Activated CD4-positive, alpha-beta T cell treated with anti-CD3 and anti-CD28 coated beads, Interleukin-2, amount 50 U/mL, for 4 hours (primary cell): ENCODE data around the gene COL2A1.

Experiments used
- DNase-seq, 2 experiments: peaks; one replicate each; pipeline ENCODE4 v3.0.0-alpha.2; 2020

Gene COL2A1

DNA sequence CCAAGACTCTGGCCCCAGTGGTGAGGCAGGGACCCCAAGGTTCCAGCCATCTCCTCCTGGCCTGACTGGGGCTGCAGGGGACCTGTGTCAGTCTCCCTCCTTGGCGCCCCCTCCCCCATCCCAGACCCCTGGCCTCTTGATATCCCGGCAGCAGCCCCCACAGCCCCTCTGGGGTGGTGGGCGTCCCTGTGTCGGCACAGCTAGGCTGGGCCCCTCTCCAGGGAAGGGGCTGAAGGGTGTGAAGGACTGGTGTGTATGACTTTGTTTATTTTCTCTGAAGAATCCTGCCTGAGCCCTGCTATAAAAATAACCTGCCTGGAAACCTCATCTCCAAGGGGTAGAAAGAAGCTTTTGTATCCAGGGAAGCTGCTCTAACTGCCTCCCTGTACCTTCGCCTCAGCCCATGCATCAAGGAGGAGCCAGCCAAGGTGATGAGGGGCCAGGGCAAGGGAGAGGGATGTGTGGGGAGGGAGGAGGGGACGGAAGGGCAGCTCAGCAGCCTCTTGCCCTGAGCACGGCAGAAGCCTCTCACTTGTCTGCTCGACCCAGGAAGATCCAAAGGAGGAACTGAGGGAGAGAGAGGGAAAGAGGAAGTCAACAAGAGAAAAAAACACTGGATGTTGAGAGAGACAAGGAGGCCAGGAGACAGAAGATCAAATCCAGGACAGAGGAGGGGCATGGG, 25.4 kb upstream of the COL2A1 start:
- DNase-seq: no peak

DNA sequence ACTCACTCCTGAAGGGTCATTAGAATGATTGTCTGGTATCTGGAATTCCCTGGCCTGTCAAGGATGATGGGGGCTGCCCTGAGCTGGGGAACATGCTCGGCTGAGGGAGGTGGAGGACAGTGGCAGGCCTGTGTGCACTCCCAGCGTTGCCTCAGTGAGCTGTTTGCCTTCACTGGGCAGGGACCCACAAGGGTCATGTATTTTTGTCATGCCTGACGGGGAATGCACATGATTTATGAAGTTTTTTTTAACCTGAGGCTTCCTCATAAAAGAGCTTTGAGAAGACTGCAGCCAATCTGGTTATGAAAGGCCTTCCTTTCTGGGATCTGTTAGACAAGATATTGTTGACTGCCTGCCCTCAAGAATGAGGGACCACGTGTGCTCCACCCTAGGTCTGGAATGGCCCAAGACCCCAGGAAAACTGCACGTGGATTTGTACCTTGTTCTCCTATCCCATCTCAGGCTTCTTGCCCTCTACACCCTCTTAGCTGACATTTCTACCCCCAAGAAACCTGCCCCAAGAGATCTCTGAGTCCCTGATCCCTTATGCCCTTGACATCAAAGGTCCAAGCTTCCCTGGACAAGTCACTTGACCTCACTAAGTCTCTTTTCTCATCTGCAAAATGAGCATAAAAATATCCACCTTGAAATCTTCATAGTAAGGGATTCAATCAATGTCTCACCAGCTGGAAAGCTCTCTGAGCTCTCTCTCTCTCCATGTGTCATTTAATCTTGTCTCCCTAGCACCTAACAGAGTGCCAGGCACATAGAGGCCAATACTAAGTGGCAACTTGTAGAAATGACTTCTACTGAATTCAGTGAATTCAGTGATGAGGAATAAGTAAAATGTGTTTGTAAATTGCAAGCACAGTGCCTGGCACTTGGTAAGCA, 24.5 kb upstream of the COL2A1 start:
- DNase-seq: no peak

DNA sequence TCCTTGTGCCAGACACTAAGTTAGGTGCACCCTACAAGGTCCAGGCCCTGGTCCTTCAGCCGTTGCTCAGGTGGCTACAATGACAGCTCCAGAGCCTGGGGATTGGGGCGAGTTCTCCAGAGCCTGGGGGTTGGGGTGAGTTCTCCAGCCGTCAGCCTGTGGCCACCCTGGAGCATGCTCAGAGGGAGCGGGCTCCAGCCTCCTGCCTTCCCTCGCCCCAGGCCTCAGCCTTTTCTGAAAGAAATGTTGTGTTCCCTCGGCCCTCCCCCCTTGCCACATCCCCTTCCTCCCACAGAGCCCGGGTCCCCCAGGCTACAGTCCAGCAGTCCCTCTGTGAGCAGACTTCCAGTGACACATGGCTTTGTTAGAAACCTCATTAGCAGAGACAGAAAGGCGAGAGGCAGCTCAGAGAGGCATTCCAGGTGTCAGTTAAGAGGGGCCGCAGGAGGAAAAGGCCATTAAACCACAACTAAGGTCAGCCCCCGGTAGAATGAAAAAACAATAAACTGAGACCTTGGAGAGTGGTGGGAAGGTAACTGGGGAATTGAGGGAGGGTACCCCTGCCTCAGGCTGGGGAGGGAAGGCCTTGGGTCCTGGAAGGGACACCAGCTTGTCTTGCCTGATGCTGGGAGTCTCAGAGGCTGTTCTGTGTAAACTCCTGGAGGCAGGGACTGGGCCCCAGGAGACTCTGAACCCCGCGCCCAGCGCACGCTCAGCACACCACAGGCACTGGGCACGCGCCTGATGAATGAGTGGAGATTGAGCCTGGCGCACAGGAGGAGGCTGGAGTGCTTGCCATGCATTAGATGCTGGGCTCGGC, 23.1 kb upstream of the COL2A1 start:
- no peak for DNase-seq

DNA sequence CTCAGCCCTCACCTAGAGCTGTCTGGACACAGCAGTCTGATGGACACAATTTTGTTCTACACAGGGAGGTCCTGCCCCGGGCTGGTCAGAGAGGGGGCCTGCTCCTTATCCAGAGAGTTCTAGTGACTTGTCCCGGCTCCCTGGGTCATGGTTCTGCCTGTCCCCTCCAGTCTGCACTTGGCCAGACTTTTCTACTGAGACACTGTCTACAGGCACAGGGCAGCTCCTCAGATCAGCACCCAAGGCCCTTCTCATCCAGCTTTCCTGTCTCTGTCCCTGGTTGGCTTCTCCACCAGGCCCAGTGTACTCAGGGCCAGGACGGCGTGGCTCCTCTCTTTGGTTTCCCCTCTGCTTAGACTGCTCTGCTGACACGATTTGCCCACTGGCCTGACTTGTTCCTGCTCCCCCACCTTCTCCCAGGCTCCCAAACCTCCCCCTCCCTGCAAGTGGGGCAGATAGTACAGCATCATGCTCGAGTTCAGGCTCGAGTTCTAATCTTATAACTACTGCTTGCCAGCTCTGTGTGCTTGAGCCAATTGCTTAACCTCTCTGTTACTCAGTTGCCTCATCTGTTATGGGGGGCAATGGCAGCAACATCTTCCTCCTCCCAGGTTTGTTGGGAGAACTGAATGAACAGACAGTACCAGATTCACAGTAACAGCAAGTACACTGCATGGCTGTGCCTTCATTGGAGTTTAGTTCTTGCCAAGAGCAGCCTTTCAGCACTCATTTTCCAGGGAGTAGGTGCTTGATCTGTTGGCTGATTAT, 22.0 kb upstream of the COL2A1 start:
- no peak for DNase-seq

DNA sequence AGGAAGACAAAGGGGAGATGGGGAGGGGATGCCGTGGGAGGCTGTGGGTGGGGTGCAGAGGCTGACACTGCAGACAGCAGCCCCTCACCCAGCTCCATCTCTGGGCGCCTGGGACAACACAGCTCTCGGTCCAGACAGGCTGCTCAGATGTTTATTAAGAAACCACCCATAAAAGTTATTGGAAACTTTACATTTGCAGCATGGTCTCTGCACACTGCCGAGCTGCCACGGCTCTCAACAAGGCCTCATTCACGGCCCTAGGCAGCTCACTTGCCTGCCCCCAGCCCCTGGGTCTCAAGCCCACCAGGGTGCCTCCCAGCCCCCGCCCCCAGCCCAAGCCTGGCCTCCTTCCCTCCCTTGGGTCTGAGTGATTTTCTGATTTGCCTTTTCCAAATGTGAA, 21.0 kb upstream of the COL2A1 start:
- no peak for DNase-seq

DNA sequence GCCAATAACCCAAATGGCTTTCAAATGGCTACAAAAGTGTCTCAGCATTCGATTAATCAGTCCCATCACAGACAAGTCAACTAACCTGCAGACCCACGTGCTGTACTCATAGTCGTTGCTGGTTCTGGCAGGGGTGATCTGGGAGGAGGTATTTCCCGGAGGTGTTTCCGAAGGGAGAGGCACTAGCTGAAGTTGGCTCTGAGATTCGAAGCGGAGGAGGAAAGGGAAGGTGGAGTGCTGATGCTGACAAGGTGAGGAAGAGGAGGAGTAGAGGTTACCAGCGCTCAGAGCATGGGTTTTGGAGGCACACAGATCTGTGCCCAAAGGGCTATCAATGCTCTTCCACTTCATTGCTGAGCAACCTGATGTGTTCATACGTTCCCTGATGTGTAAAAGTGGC, 20.5 kb upstream of the COL2A1 start:
- DNase-seq: no peak

DNA sequence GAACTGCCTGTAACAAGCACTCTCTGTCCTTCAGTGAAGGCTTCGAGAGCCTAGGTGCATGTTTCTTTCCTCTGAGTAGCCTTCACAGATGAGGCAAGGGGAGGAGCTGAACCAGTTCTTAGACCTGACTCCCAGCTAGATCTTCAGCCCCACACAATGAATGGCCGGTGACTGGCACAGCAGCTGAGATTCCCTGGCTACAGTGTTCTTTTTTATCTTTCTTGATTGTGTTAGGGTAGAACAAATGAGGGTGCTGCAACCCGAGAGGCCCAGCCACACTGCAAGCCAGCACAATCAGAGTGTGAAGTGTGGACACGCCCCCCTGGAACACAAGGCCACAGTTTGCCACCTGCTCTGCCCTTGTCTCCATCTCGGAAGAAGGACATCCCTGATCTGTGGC, 19.1 kb upstream of the COL2A1 start:
- no peak for DNase-seq

DNA sequence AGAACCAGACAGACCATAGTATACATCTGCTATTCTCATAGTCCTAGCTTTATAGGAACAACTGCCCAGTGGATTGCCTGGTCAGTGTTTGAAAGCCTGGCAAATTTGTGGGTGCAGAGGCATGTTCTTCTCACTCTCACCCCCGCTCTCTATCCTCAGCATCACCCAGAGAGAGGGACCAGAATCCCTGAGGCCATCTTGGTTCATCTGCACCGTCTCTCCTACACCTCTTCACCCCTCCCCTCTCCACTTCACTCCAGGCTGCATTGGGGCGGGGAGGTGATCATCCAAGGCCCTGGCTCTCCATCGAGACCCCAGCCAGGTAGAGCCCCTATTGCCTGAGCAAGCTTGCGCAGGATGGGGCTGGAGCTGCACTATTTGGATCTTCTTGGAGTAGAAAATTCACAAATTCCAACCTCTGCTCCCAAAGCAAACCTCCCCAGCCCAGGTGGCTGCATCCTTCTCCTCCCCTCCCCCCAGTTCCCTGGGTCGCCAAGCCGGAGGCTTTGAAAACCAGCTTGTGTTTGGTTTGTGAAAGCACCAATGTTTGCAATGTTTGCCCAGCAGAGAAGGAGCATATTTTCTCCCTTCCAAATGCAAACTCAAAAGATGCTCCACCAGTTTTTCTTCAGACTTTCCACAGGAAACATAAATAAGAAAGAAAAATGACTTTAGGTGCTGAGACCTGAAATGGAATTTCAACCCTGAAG, 18.6 kb upstream of the COL2A1 start:
- no peak for DNase-seq

DNA sequence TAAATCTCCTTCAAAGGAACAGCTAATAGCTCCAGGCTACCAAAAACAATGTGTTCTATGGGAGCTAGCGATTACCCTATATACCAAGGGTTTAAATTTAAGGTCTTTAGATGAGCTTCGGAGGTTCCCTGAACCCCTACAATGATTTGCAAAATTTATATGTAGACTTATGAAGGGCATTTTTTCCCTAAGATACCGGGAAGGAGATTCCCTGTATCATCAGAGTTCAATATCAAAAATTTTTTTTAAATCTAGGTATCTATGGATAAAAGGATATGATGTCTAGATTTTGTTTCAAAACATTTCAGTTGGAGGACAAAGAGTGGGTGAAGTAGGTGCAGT, 17.9 kb upstream of the COL2A1 start:
- no peak for DNase-seq

DNA sequence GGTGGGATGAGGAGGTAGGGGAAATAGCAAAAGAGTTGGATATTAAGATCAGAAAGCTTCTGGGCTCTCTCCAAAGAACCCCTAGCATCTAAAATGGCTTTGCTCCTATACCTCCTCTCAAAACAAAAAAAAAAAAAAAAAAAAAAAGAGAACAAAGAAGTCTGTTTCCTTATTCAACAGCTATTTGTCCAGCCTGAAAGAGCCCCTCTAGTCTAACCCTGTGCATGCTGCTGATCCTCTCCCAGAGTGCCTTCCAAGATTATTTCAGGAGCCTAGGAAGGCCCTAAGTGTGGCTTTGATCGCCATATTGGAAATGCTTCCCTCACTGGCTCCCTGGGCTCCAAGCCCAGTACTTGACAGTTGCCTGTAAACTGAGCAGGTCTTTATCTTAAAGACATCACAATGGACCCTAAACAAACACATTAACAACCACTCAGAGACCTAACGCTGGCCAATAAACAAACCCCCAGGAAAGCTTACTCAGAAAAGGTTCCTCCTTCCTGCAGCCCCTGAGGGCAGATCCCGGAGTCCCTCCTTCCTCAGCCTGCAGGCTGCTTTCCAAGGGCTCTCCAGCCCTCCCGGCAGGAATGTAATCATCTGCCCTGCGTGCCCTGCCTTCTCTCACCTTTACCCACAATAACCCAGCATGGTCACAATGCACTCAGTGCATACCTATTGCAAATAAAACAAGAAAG, 17.4 kb upstream of the COL2A1 start:
- no peak for DNase-seq

DNA sequence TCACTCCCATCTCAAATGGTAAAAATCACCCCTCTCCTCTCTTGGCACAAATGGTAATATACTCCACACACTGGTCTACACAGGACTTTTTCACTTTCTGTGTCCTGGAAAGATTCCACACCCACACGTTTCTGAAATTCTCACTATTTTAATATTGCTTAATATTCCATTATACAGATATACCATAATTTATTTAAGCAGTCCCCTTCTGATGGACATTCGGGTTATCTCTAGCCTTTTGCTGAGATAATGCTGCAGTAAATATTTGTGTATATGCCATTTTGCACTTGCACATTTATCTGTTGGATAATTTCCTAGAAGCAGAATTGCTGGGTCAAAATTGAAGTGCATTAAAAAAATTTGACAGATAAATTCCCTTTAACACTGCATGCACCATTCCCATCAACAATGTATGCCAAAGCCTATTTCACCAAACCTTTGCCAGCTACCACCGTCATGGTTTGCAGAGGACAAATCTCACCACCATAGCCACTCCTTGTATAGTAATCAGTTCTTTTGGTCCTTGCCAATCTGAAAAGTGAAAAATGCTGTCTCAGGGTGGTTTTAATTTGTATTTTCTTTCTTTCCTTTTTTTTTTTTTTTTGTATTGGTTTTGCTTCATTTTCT, 15.5 kb upstream of the COL2A1 start:
- DNase-seq: no peak

DNA sequence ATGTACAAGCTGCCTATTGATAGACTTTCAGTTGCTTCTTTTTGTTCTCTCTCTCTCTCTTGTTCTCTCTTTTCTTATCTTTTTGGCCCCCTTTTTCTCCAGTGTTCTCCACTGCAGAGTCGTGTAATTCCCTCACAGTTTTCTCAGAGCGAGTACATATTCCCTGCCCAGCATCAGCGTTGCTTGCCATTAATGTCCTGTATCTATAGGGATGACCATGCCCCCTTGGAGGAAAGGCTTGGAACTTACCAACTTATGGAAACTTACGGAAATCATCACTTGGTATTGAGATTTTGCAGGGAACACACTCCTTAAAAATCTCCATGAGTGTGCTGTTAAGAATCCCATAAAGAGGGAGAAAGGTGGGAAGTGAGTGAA, 14.3 kb upstream of the COL2A1 start:
- no peak for DNase-seq

DNA sequence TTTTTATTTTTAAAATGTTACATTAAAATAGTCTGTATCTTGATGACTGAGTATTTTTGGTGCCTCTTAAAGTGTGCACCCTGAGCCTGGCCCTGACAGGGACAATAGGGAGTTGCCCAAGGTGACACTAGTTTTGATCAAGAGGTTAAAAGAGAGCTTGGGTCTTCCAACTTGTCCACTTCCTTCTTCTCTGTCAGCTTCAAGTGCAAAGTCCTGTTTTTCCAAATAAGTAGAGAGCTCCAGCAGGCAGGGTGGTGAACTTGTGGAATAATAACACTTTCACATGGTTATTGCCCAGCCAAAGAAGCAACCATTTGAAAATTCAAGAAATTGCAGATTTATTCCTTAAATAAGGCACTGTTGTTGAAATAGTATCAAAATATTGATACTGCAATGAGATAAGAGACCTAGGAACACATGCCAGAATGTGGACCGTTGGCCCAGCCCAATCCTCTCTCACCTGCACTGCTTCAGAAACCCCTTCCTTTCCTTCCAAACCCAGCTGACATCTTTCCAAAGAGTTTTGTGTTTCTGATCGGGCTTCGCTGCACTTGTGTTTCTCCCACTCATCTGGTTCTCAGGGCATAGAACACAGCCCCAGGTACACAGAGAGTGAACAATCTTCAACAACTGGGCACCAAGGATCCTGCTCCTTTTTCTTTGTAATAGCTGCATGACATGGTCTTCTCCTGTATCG, 13.8 kb upstream of the COL2A1 start:
- no peak for DNase-seq

DNA sequence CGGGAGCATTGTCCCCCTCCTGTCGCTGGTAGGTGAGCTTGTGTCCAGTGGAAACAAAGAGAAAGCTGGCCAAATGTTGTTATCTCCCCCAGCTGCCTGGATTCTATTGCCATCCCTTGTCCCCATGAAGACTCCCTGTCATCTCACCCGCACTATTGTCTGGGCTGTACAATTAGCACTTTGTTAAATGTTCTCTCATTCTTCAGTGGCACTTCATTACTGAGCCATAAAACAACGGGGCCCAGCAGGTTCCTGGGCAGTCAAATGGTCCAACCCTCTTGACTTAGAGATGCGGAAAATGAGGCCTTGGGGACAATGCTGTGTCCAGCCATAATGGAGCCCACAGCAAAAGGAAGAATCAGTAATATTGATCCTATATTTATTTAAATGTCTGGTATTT, 13.2 kb upstream of the COL2A1 start:
- DNase-seq: no peak

DNA sequence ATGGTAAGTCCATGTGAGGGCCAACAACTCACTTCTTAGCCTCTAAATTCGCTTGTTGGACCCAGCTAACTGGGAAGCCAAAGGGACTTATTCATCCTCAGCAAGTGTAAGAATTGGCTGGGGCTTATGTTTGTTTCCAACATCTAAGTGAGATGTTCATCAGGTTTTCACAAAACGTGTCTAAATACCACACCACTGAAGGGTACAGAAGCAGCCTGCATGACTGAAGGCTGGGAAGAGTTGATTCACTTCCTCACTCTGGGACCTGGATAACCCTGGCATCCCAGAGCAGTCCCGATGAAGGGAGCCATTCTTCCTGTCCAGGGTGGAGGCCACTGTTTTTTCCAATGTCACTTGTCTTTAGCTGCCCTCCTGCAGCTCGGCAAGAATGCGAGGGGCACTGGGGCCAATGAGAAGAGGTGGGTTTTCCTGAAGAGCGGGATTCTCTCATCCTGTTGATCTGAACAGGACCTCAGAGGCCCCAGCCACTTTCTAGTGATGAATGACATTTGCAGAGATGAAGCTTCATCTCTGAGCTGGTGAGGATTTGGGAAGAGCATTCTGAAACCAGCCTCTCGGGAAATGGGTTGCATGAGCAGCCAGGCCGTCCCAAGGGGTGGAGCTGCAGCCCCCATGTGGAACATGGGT, 12.2 kb upstream of the COL2A1 start:
- DNase-seq: no peak

DNA sequence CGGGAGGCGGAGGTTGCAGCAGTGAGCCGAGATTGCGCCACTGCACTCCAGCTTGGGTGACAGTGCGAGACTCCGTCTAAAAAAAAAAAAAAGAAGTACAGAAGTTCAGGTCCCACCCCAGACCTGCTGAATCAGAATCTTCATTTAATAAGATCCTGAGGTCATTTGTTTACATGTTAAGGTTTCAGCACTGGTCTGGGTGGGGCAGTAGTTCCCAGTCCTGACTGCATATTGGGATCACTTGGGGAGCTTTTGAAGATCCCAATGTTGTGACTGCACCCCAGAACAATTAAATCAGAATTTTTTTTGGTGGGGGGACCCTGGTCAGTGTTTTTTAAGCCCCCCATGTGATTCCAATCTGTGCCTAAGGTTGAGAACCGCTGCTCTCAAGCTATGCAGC, 11.7 kb upstream of the COL2A1 start:
- DNase-seq: no peak

DNA sequence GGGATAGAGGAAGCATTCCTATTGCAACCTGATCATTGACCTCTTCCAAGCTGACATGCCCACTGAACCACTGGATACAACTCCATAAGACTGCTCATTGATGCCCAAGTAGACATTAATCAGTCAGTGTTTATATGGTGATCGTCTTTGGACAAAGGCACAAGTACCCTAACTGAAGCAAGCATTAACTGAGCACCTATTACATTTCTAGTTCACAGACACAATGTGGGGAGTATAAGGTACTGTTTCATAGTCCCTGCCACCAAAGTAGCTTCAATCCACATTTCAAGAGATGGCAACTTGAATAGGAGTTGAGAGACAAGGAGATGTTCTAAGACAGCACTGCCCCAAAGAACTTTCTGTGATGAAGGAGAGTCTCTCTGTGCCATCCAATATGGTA, 10.9 kb upstream of the COL2A1 start:
- no peak for DNase-seq

DNA sequence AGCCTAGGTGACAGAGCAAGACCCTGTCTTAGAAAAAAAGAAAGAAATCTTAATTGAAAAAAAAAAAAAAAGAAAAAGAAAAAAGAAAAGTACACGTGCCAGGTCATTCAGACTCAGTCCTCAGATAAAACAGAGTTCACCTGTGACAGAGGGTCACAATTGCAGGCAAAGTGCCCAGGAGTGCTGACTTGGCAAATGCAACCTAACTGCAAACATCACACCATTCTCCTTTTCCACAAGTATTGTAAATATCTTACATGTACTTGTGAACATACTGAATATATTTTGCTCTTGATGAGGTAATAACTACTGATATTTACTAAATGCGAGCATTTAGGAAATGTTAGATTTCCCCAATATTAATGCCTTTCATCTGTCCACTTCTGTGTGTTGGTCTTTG, 9.0 kb upstream of the COL2A1 start:
- DNase-seq: no peak

DNA sequence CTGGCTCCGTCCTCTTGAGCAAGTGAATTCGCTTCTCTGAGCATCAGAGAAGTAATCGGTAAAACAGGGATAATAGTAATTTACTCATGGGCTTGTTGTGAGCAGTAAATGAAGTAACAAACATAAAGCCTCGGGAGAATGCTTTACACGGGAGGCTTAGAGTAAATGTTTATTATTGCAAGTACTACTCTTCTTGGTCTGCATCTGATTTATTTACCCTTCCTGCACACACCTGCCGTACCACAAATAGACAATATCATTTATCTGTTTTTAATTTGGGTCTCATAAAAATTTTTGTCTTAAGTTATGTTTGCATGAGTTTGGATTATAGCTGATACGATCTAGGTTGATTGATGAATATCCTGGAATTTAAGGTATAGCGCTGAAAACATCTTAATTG, 7.8 kb upstream of the COL2A1 start:
- no peak for DNase-seq

DNA sequence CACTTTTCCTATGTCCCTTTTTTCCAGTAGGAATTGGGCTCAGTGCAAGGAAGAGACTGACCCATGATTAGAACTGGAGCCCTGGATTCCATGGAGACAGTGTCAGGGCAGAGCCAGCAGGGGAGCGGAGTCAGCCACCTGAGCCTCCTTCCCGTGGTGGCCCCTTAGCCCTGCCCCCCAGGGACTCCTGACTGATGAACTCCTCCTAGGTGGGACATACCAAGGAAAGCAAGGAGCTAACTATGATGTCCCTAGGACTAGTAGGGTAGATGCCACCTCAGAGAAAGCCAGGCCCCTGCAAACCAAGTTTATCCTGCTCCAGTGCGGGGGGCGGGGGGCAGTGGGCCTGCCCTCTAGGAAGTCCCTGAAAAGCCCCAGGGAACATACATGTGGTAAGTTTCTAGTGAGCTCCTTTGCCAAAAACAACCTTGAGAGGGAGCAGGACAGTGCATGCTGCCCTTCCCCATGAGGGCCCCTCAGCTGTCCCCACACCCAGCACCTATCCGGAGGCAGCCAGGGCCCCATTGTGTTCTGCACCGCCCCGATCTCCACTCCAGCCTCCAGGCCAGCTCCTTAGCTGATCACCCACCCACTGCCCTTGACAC, 6.2 kb upstream of the COL2A1 start:
- no peak for DNase-seq
